A673 (cell line): ENCODE data around the gene APOA4. TPM values are rescaled to one million over a fixed set of nuclear protein-coding genes. Genes with fewer than 3 reads are reported as not detected.
A peak's percentile ranks its signal among the peaks of the same experiment; 100 is the strongest.

Experiments
- BruUV-seq: library from RNA; stranded (reverse); fragments of 400-500 nt; replicated peaks from 2 replicates; lab custom pipeline; 2021; lab: Mats Ljungman, UMichigan
- CTCF ChIA-PET: fragments of 300-600 bp; sonication (Branson Sonifier 250); formaldehyde crosslinking; loops from one replicate; lab custom pipeline; 2022; ENCODE audit warnings: antibody characterized with exemption; lab: Charles Lee
- POLR2A ChIA-PET: fragments of 300-600 bp; sonication (Branson Sonifier 250); formaldehyde crosslinking; loops from one replicate; lab custom pipeline; 2022; ENCODE audit warnings: antibody characterized with exemption; ENCODE audit not compliant: low non-redundant PET; lab: Charles Lee
- DNase-seq: peaks from one replicate; pipeline ENCODE4 v3.0.0-alpha.2; 2015; ENCODE audit warnings: low spot score
- H3K27ac ChIP-seq: fragments of 200-600 bp; sonication (generic); 2 replicates; pipeline ENCODE4 v1.5.1; 2016; ENCODE audit warnings: mixed run types, low read depth, mild to moderate bottlenecking, mixed read lengths, antibody characterized with exemption, low read length; ENCODE audit not compliant: poor library complexity, severe bottlenecking
- H3K27me3 ChIP-seq: fragments of 200-600 bp; sonication (generic); replicated peaks from 2 replicates; pipeline ENCODE4 v1.6.1; 2017; ENCODE audit warnings: mixed run types, low read depth, mild to moderate bottlenecking, mixed read lengths, antibody characterized with exemption, low read length; ENCODE audit not compliant: insufficient read depth, poor library complexity
- H3K36me3 ChIP-seq: fragments of 200-600 bp; sonication (generic); 2 replicates; pipeline ENCODE4 v1.6.1; 2016; ENCODE audit warnings: mixed run types, mild to moderate bottlenecking, mixed read lengths, antibody characterized with exemption, low read length; ENCODE audit not compliant: insufficient read depth, poor library complexity, severe bottlenecking
- H3K4me1 ChIP-seq: fragments of 200-600 bp; sonication (generic); 2 replicates; pipeline ENCODE4 v1.6.1; 2017; ENCODE audit warnings: mixed run types, mild to moderate bottlenecking, mixed read lengths, antibody characterized with exemption, low read length; ENCODE audit not compliant: insufficient read depth, poor library complexity, severe bottlenecking
- H3K4me3 ChIP-seq: fragments of 200-600 bp; sonication (generic); 2 replicates; pipeline ENCODE4 v1.5.1; 2016; ENCODE audit warnings: low read depth, mixed run types, mild to moderate bottlenecking, mixed read lengths, low read length; ENCODE audit not compliant: poor library complexity, severe bottlenecking
- H3K9me3 ChIP-seq: fragments of 200-600 bp; sonication (generic); 2 replicates; pipeline ENCODE4 v1.6.1; 2016; ENCODE audit warnings: mixed run types, low read depth, mild to moderate bottlenecking, mixed read lengths, antibody characterized with exemption, low read length; ENCODE audit not compliant: poor library complexity, severe bottlenecking
- CTCF ChIP-seq: fragments of 300-800, 200-600 bp; sonication (generic); conservative IDR thresholded peaks from 2 replicates; pipeline ENCODE4 v1.5.1; 2017; ENCODE audit warnings: low read depth, mild to moderate bottlenecking, antibody characterized with exemption, low read length, moderate library complexity, mixed read lengths
- EZH2 ChIP-seq: fragments of 200-600 bp; sonication (generic); IDR thresholded peaks from 2 replicates; pipeline ENCODE4 v1.6.1; 2017; ENCODE audit warnings: borderline replicate concordance, low read depth, mild to moderate bottlenecking, mixed read lengths, antibody characterized with exemption, low read length; ENCODE audit not compliant: poor library complexity, severe bottlenecking
- intact Hi-C: fragments of 100-400 bp; cut with micrococcal nuclease; formaldehyde crosslinking; loops from one replicate; pipeline ENCODE4 v1.10.0; 2022; ENCODE audit not compliant: unreplicated experiment
- total RNA-seq: library from RNA; stranded (reverse); gene quantifications from 2 replicates; pipeline ENCODE4 v1.2.3, GENCODE V29; 2021

The APOA4 gene
- total RNA-seq, 1 experiment from 2014 or later = not detected

GRCh38 chr11:116862951-116863350 lies 39.8 kb upstream of the APOA4 start:
- CTCF ChIA-PET = no interaction called here
- POLR2A ChIA-PET = no interaction called here
- TF ChIP-seq EZH2 (no peak), CTCF (no peak)
- intact Hi-C loops = no loop called here
- Histone ChIP-seq H3K4me1 (peaks cover 7% of the 10 kb centered on the region), H3K9me3 (no peaks in the 10 kb centered on the region), H3K36me3 (peaks cover 71% of the 10 kb centered on the region), H3K27ac (no peak overlapping the region), H3K27me3 (no peaks in the 10 kb centered on the region), H3K4me3 (no peak overlapping the region)
- no TSS peak for BruUV-seq
- no peak for DNase-seq

GRCh38 chr11:116862185-116862584 lies 39.1 kb upstream of the APOA4 start:
- POLR2A ChIA-PET = no interaction called here
- CTCF ChIA-PET = no interaction called here

GRCh38 chr11:116861539-116861938 lies 38.4 kb upstream of the APOA4 start:
- Histone ChIP-seq H3K4me1 (peaks cover 7% of the 10 kb centered on the region), H3K27me3 (no peaks in the 10 kb centered on the region), H3K9me3 (no peaks in the 10 kb centered on the region), H3K27ac (no peak overlapping the region), H3K36me3 (peaks cover 76% of the 10 kb centered on the region), H3K4me3 (no peak overlapping the region)
- BruUV-seq = no TSS peak
- DNase-seq = peak; percentile 27
- POLR2A ChIA-PET = no interaction called here
- intact Hi-C loops = no loop called here
- no peak for TF ChIP-seq CTCF
- TF ChIP-seq EZH2 = no peak
- CTCF ChIA-PET = no interaction called here

More at GRCh38 chr11:116862185-116862584, 39.1 kb upstream of the APOA4 start:
- Histone ChIP-seq H3K4me3 (no peak overlapping the region), H3K4me1 (peaks cover 7% of the 10 kb centered on the region), H3K36me3 (peaks cover 72% of the 10 kb centered on the region), H3K27ac (no peak overlapping the region), H3K27me3 (no peaks in the 10 kb centered on the region), H3K9me3 (no peaks in the 10 kb centered on the region)
- TF ChIP-seq EZH2 = no peak
- no peak for TF ChIP-seq CTCF
- no TSS peak for BruUV-seq
- no peak for DNase-seq
- intact Hi-C loops = no loop called here
